Esophagus squamous epithelium (tissue), 4 donors: ENCODE measurements around the gene MCOLN2.

Experiments used
- POLR2A ChIP-seq, 4 donors: fragments of 450-650 bp; IDR thresholded peaks; one replicate each; pipeline ENCODE4 v1.6.1; 2017; ENCODE audit warnings: antibody characterized with exemption in 4 of 4, mild to moderate bottlenecking in 4 of 4, moderate library complexity in 3 of 4
- TF ChIP-seq, protein P1 (sequence below), 6 experiments: fragments of 450-650 bp in 4 of 6; fragments of 200-600 bp in 2 of 6; sonication (generic) in 2 of 6; IDR thresholded peaks; one replicate each; pipeline ENCODE4 v1.5.1; 2016 to 2019; ENCODE audit warnings: antibody characterized with exemption in 6 of 6, mild to moderate bottlenecking in 4 of 6, moderate library complexity in 4 of 6

DNA sequence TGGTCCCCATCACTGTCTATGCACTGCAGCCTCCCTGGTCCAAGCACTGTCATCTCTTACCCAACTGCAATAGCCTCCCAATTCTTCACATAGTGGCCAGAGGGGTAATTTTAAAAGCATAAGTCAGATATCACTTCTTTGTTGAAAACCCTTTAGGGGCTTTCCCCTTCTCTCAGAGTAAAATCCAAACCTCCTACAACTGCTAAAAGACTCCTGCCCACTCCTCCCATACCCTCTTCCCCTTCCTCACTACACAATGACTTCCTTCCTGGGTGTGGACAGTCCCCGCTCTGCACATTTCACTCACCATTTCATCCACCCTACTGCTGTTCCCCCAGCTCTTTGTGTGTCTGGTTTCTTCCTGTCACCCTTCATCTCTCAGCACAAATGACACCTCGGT, 8.3 kb downstream of the MCOLN2 start:
- TF ChIP-seq, protein P1, sequence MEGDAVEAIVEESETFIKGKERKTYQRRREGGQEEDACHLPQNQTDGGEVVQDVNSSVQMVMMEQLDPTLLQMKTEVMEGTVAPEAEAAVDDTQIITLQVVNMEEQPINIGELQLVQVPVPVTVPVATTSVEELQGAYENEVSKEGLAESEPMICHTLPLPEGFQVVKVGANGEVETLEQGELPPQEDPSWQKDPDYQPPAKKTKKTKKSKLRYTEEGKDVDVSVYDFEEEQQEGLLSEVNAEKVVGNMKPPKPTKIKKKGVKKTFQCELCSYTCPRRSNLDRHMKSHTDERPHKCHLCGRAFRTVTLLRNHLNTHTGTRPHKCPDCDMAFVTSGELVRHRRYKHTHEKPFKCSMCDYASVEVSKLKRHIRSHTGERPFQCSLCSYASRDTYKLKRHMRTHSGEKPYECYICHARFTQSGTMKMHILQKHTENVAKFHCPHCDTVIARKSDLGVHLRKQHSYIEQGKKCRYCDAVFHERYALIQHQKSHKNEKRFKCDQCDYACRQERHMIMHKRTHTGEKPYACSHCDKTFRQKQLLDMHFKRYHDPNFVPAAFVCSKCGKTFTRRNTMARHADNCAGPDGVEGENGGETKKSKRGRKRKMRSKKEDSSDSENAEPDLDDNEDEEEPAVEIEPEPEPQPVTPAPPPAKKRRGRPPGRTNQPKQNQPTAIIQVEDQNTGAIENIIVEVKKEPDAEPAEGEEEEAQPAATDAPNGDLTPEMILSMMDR (IDR thresholded peaks at IDR 0.05) = no peak
- TF ChIP-seq POLR2A (IDR thresholded peaks at IDR 0.05) = no peak
